Bronchial epithelial cell (primary cell): ENCODE measurements around the gene UNC93A. TPM values are rescaled to one million over a fixed set of nuclear protein-coding genes. Genes with fewer than 3 reads are reported as not detected.

Experiments
- DNase-seq: peaks from one replicate; pipeline ENCODE4 v3.0.0-alpha.2; 2010; ENCODE audit warnings: low read depth
- FAIRE-seq: peaks from 2 replicates; lab custom pipeline; 2011; peaks lifted over from hg19 to GRCh38; lab: Jason Lieb, UNC
- H3K27me3 ChIP-seq: 2 replicates; pipeline ENCODE4 v1.5.1; 2011; ENCODE audit warnings: low read length; ENCODE audit not compliant: control insufficient read depth, insufficient read depth
- H3K36me3 ChIP-seq: 2 replicates; pipeline ENCODE4 v1.5.1; 2011; ENCODE audit warnings: low read length; ENCODE audit not compliant: control insufficient read depth, insufficient read depth
- H3K4me3 ChIP-seq: 2 replicates; pipeline ENCODE4 v1.5.1; 2011; ENCODE audit warnings: mild to moderate bottlenecking, low read depth, low read length, control low read depth
- total RNA-seq: library from RNA; depleted of rRNA; stranded (reverse); fragments of >200 nt; gene quantifications from 2 replicates; pipeline ENCODE4 v1.2.1, GENCODE V29; 2014
- TF ChIP-seq, protein P1 (sequence below): IDR thresholded peaks from 2 replicates; pipeline ENCODE4 v1.5.1; 2011; ENCODE audit warnings: mild to moderate bottlenecking, moderate library complexity, low read length, control low read depth, inconsistent platforms; ENCODE audit not compliant: insufficient read depth, severe bottlenecking

UNC93A gene
- total RNA-seq, 1 donor from 2014 or later, result not detected

DNA sequence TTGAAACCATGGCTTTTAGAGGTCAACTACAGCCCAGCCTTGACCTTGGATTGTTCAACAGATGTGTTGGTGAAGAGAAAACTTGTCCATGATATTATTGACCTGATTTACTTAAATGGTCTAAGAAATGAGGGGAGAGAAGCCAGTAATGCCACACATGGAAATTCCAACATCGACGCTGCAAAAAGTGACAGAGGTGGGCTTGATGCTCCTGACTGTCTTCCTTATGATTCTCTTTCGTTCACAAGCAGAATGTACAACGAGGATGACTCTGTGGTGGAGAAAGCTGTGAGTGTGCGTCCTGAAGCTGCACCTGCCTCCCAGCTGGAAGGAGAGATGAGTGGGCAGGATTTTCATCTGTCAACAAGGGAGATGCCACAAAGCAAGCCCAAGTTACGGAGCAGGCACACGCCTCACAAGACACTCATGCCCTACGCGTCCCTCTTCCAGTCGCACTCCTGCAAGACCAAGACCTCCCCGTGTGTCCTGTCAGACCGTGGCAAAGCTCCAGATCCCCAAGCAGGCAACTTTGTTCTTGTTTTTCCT, 50.0 kb downstream of the UNC93A start:
- TF ChIP-seq, protein P1, sequence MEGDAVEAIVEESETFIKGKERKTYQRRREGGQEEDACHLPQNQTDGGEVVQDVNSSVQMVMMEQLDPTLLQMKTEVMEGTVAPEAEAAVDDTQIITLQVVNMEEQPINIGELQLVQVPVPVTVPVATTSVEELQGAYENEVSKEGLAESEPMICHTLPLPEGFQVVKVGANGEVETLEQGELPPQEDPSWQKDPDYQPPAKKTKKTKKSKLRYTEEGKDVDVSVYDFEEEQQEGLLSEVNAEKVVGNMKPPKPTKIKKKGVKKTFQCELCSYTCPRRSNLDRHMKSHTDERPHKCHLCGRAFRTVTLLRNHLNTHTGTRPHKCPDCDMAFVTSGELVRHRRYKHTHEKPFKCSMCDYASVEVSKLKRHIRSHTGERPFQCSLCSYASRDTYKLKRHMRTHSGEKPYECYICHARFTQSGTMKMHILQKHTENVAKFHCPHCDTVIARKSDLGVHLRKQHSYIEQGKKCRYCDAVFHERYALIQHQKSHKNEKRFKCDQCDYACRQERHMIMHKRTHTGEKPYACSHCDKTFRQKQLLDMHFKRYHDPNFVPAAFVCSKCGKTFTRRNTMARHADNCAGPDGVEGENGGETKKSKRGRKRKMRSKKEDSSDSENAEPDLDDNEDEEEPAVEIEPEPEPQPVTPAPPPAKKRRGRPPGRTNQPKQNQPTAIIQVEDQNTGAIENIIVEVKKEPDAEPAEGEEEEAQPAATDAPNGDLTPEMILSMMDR, result no peak
- H3K4me3 ChIP-seq, result no peak overlapping the region
- no peak for DNase-seq
- FAIRE-seq, result peak; percentile 13
- no peaks in the 10 kb centered on the region for H3K27me3 ChIP-seq
- no peaks in the 10 kb centered on the region for H3K36me3 ChIP-seq

DNA sequence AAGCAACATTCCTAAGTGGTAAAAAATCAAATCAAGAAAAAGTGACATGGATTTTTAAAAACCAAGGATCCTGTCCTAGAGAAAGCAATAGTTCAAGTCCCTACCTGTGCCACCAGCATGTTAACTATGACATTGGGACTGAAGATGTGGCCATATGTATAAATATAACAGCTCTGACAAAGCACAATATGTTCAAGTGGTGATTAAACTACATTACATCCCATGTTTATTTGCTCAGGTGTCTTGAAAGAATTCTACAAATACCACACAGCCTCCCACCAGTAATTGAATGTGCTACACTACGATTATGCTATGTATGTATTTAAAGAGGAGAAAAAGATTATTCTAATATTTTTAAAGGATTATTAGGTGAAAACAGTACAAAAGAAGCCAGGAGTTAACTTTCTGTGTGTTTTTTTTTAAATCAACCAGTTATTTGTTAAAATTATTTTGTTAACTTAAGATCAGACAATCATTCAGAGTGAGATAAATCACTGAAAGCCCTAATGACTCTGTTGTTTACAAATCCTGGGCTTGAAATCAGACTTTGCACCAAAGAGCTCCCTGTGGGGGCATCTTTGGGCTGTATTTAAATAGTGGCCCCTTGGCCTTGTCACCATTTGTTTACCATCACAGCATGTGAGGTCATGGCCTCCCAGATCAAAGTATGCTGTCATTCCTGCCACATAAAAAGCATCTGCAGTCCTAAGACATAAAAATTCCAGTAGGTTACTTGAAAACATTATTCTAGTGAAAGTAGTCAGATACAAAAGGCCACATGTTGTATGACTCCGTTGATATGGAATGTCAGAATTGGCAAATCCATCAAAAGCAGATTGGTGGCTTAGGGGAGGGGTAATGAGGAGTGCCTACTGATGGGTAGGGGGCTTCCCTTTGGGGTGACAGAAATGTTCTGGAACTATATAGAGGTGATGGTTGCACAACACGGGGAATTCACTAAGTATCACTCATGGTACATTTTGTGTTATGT, 50.8 kb downstream of the UNC93A start:
- DNase-seq (no peak), FAIRE-seq (no peak)
- no peaks in the 10 kb centered on the region for H3K36me3 ChIP-seq
- no peaks in the 10 kb centered on the region for H3K27me3 ChIP-seq
- H3K4me3 ChIP-seq, result no peak overlapping the region
- TF ChIP-seq, protein P1, result no peak

DNA sequence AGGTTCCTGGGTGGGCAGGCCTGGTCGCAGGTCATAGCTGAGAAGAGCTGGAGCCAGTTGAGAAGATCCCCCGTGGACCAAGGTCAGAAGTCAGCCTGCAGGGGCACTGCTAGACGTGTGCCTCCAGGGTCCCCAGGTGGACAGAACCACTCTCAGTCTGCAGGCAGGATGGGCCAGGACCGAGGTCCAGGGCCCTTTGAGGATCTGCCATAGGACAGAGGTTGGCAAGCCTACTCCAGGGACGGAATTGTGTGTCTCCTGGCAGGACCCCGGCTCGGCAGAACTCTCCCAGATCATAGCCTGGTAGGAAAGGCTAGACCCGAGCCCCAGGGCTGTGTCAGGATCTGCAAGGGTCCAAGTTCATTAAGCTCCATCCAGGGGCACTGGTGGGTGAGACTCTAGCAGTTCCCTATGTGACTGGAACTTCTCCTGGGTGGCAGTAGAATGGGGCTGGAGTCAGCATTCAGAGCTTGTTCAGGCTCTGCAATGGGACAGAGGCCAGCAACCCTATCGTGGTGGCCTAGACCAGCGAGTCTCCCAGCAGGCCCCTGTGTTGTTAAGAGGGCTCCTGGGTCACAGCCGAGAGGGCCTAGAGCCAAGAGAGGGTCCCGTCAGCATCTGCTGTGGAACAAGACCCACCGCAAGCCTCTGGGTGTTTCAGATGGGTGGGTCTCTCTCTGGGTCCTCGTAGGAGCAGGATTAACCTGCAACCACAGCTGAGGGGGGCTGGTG, 51.9 kb downstream of the UNC93A start:
- no peak overlapping the region for H3K4me3 ChIP-seq
- DNase-seq, result no peak
- TF ChIP-seq, protein P1, result no peak
- no peak for FAIRE-seq
- H3K27me3 ChIP-seq, result no peaks in the 10 kb centered on the region
- no peaks in the 10 kb centered on the region for H3K36me3 ChIP-seq

DNA sequence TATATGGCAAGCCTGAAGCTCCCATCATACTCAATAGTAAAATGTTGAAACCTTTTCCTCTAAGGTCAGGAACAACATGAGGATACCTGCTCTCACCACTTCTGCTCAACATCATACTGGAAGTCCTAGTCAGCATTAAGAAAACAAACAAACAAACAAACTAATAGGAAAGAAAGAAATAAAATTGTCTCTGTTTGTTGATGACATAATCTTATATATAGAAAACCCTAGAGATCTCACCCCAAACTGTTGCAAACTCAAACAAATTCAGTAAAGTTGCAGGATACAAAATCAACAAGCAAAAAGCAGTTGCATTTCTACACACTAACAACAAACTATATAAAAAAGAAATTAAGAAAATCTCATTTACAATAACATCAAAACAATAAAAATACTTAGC, 54.2 kb downstream of the UNC93A start:
- TF ChIP-seq, protein P1, result no peak
- no peaks in the 10 kb centered on the region for H3K36me3 ChIP-seq
- FAIRE-seq (no peak), DNase-seq (no peak)
- no peak overlapping the region for H3K4me3 ChIP-seq
- H3K27me3 ChIP-seq, result no peaks in the 10 kb centered on the region

DNA sequence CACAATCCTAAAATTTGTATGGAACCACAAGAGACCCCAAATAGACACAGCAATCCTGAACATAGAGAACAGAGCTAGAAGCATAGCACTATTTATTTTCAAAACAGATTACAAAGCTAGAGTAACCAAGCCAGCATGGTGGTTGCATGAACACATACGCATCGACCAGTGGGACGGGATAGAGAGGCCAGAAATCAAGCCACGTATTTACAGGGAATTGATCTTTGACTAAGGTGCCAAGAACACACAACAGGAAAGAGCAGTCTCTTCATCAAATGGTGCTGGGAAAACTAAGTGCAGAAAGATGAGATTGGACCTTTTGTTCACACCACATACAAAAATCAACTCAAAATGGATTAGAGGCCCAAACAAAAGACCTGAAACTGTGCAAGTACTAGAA, 54.8 kb downstream of the UNC93A start:
- Histone ChIP-seq H3K4me3 (no peak overlapping the region), H3K36me3 (no peaks in the 10 kb centered on the region), H3K27me3 (peaks cover 5% of the 10 kb centered on the region)
- FAIRE-seq (no peak), DNase-seq (no peak)
- TF ChIP-seq, protein P1, result no peak
